B cell (primary cell): ENCODE results near the gene CCDC91.

Experiments
- EZH2 ChIP-seq: IDR thresholded peaks from 2 replicates; pipeline ENCODE4 v1.6.1; 2012; ENCODE audit warnings: borderline replicate concordance, low read depth, mild to moderate bottlenecking, moderate library complexity, low read length; ENCODE audit not compliant: insufficient read depth, poor library complexity, severe bottlenecking
- TF ChIP-seq, protein P1 (sequence below): fragments of 200-600 bp; IDR thresholded peaks from one replicate; pipeline ENCODE4 v1.8.0; 2022; ENCODE audit warnings: antibody characterized with exemption, mild to moderate bottlenecking

DNA sequence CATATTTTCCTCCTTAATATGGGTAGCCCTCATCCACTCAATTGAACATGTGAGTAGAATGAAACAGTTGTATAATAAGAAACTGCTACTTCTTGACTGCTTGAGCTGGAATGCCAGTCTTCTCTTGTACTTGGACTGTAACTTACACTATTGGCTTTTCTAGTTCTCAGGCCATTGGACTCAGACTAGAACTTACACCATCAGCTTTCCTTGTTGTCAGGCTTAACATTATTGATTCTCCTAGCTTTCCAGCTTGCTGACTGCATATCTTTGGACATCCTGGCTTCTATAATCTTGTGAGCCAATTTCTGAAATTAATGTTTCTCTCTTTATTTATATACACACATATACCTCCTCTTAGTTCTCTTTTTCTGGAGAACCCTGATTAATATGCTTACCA lies 24.8 kb downstream of the CCDC91 start:
- TF ChIP-seq, protein P1, sequence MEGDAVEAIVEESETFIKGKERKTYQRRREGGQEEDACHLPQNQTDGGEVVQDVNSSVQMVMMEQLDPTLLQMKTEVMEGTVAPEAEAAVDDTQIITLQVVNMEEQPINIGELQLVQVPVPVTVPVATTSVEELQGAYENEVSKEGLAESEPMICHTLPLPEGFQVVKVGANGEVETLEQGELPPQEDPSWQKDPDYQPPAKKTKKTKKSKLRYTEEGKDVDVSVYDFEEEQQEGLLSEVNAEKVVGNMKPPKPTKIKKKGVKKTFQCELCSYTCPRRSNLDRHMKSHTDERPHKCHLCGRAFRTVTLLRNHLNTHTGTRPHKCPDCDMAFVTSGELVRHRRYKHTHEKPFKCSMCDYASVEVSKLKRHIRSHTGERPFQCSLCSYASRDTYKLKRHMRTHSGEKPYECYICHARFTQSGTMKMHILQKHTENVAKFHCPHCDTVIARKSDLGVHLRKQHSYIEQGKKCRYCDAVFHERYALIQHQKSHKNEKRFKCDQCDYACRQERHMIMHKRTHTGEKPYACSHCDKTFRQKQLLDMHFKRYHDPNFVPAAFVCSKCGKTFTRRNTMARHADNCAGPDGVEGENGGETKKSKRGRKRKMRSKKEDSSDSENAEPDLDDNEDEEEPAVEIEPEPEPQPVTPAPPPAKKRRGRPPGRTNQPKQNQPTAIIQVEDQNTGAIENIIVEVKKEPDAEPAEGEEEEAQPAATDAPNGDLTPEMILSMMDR, result no peak
- no peak for TF ChIP-seq EZH2
